Panc1 (cell line): ENCODE measurements around the gene SLC5A11. TPM values are rescaled to one million over a fixed set of nuclear protein-coding genes. Genes with fewer than 3 reads are reported as not detected.

ENCODE experiments used
- ATAC-seq: fragments of 200-7000 bp; cut with Tn5 transposase; 2 replicates; pipeline ENCODE4 v1.9.1; 2020; ENCODE audit warnings: mild to moderate bottlenecking, moderate library complexity
- BruUV-seq: library from RNA; stranded (reverse); fragments of 400-500 nt; replicated peaks from 2 replicates; lab custom pipeline; 2021; lab: Mats Ljungman, UMichigan
- CTCF ChIA-PET: fragments of 300-600 bp; sonication (Branson Sonifier 250); formaldehyde crosslinking; loops from one replicate; lab custom pipeline; 2022; ENCODE audit warnings: antibody characterized with exemption; lab: Charles Lee
- POLR2A ChIA-PET: fragments of 300-600 bp; sonication (Branson Sonifier 250); formaldehyde crosslinking; loops from one replicate; lab custom pipeline; 2022; ENCODE audit warnings: antibody characterized with exemption; lab: Charles Lee
- DNase-seq: peaks from one replicate; pipeline ENCODE4 v3.0.0-alpha.2; 2010; ENCODE audit warnings: low read depth, low spot score
- H3K27ac ChIP-seq: 2 replicates; pipeline ENCODE4 v1.5.1; 2011; ENCODE audit warnings: mild to moderate bottlenecking, low read length, inconsistent platforms
- H3K27me3 ChIP-seq: fragments of 200-500 bp; sonication (Bioruptor generic); 2 replicates; pipeline ENCODE4 v1.6.0; 2014; ENCODE audit warnings: low read length, inconsistent platforms; ENCODE audit not compliant: control insufficient read depth, insufficient read depth
- H3K36me3 ChIP-seq: fragments of 200-500 bp; sonication (Bioruptor generic); 2 replicates; pipeline ENCODE4 v1.5.1; 2014; ENCODE audit warnings: inconsistent platforms, mild to moderate bottlenecking, low read length, moderate library complexity; ENCODE audit not compliant: control insufficient read depth, insufficient read depth
- H3K4me1 ChIP-seq: 2 replicates; pipeline ENCODE4 v1.5.1; 2011; ENCODE audit warnings: inconsistent platforms, mild to moderate bottlenecking, low read length, moderate library complexity; ENCODE audit not compliant: control insufficient read depth, insufficient read depth
- H3K4me3 ChIP-seq, 2 experiments: 2 replicates each; pipeline ENCODE4 v1.5.1; 2011 to 2012; ENCODE audit warnings: low read depth in 2 of 2, low read length in 2 of 2, mild to moderate bottlenecking in 2 of 2, inconsistent platforms in 1 of 2, moderate library complexity in 1 of 2
- H3K9me3 ChIP-seq: fragments of 200-500 bp; sonication (Bioruptor generic); 2 replicates; pipeline ENCODE4 v1.5.1; 2014; ENCODE audit warnings: low read depth, mild to moderate bottlenecking, inconsistent platforms, low read length, moderate library complexity; ENCODE audit not compliant: control insufficient read depth, insufficient read depth
- POLR2AphosphoS5 ChIP-seq: IDR thresholded peaks from 2 replicates; pipeline ENCODE4 v1.6.1; 2012; ENCODE audit warnings: mild to moderate bottlenecking, low read depth, low read length, moderate library complexity
- SIN3A ChIP-seq: IDR thresholded peaks from 2 replicates; pipeline ENCODE4 v1.6.1; 2012; ENCODE audit warnings: low read depth, mild to moderate bottlenecking, low read length, moderate library complexity, borderline replicate concordance; ENCODE audit not compliant: insufficient read depth
- TCF7L2 ChIP-seq: IDR thresholded peaks from 2 replicates; pipeline ENCODE4 v1.6.1; 2011; ENCODE audit warnings: mild to moderate bottlenecking, low read depth, low read length, inconsistent platforms
- in situ Hi-C: cut with HindIII; loops from 2 replicates; pipeline ENCODE4 v1.10.0; 2016; ENCODE audit warnings: low sequenced_read_pairs, low pct_unique_long_range_greater_than_20kb
- intact Hi-C: fragments of 100-400 bp; cut with micrococcal nuclease; formaldehyde crosslinking; loops from one replicate; pipeline ENCODE4 v1.10.0; 2022; ENCODE audit not compliant: unreplicated experiment
- total RNA-seq: library from RNA; stranded (reverse); gene quantifications from one replicate; pipeline ENCODE4 v1.2.1, GENCODE V29; 2021; ENCODE audit not compliant: unreplicated experiment
- TF ChIP-seq, protein P1 (sequence below): fragments of 450-650 bp; IDR thresholded peaks from 2 replicates; pipeline ENCODE4 v1.5.1; 2017; ENCODE audit warnings: mild to moderate bottlenecking
- TF ChIP-seq, protein P2 (sequence below), 2 experiments: IDR thresholded peaks; 2 replicates each; pipeline ENCODE4 v1.6.1; 2011 to 2012; ENCODE audit warnings: low read depth in 2 of 2, control low read depth in 1 of 2, low read length in 1 of 2, mild to moderate bottlenecking in 1 of 2, moderate library complexity in 1 of 2; ENCODE audit not compliant: insufficient read depth in 1 of 2

Gene SLC5A11
- total RNA-seq, 1 experiment from 2014 or later: 0.13 TPM

- intact Hi-C loops (no loop called here), in situ Hi-C loops (loop anchor here (25.0 kb wide), 1 partner anchor 96 kb away; no protein-coding TSS in a partner anchor)
- H3K4me3 ChIP-seq: no peak overlapping the region
- H3K36me3 ChIP-seq: no peaks in the 10 kb centered on the region
- H3K4me1 ChIP-seq: no peaks in the 10 kb centered on the region
- no peak overlapping the region for H3K27ac ChIP-seq
- no peaks in the 10 kb centered on the region for H3K9me3 ChIP-seq
- no peak for DNase-seq
- TF ChIP-seq, protein P1, sequence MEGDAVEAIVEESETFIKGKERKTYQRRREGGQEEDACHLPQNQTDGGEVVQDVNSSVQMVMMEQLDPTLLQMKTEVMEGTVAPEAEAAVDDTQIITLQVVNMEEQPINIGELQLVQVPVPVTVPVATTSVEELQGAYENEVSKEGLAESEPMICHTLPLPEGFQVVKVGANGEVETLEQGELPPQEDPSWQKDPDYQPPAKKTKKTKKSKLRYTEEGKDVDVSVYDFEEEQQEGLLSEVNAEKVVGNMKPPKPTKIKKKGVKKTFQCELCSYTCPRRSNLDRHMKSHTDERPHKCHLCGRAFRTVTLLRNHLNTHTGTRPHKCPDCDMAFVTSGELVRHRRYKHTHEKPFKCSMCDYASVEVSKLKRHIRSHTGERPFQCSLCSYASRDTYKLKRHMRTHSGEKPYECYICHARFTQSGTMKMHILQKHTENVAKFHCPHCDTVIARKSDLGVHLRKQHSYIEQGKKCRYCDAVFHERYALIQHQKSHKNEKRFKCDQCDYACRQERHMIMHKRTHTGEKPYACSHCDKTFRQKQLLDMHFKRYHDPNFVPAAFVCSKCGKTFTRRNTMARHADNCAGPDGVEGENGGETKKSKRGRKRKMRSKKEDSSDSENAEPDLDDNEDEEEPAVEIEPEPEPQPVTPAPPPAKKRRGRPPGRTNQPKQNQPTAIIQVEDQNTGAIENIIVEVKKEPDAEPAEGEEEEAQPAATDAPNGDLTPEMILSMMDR: no peak
- TF ChIP-seq TCF7L2: no peak
- TF ChIP-seq, protein P2, sequence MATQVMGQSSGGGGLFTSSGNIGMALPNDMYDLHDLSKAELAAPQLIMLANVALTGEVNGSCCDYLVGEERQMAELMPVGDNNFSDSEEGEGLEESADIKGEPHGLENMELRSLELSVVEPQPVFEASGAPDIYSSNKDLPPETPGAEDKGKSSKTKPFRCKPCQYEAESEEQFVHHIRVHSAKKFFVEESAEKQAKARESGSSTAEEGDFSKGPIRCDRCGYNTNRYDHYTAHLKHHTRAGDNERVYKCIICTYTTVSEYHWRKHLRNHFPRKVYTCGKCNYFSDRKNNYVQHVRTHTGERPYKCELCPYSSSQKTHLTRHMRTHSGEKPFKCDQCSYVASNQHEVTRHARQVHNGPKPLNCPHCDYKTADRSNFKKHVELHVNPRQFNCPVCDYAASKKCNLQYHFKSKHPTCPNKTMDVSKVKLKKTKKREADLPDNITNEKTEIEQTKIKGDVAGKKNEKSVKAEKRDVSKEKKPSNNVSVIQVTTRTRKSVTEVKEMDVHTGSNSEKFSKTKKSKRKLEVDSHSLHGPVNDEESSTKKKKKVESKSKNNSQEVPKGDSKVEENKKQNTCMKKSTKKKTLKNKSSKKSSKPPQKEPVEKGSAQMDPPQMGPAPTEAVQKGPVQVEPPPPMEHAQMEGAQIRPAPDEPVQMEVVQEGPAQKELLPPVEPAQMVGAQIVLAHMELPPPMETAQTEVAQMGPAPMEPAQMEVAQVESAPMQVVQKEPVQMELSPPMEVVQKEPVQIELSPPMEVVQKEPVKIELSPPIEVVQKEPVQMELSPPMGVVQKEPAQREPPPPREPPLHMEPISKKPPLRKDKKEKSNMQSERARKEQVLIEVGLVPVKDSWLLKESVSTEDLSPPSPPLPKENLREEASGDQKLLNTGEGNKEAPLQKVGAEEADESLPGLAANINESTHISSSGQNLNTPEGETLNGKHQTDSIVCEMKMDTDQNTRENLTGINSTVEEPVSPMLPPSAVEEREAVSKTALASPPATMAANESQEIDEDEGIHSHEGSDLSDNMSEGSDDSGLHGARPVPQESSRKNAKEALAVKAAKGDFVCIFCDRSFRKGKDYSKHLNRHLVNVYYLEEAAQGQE (IDR thresholded peaks at IDR 0.05; ENCODE audit: insufficient read depth in 1 of 2, low read depth in 2 of 2, low read length in 1 of 2): no peak
- TF ChIP-seq POLR2AphosphoS5: no peak
- no peak for TF ChIP-seq SIN3A
- ATAC-seq: no peak
- no TSS peak for BruUV-seq
- ChIA-PET POLR2A (no interaction called here), CTCF (interaction anchor here (0.6 kb wide), 1 partner anchor 358 kb away, joined by 8 read pairs; no protein-coding TSS in a partner anchor)
- no peaks in the 10 kb centered on the region for H3K27me3 ChIP-seq
Observed at GRCh38 chr16:24908716-24909115, 63.0 kb downstream of the SLC5A11 start.

- BruUV-seq: no TSS peak
- in situ Hi-C loops: loop anchor here (25.0 kb wide), 1 partner anchor 98 kb away; no protein-coding TSS in a partner anchor
- ChIA-PET POLR2A (interaction anchor here (0.7 kb wide), 1 partner anchor 16 kb away, joined by 24 read pairs; no protein-coding TSS in a partner anchor), CTCF (no interaction called here)
- ATAC-seq (no peak), DNase-seq (no peak)
- TF ChIP-seq, protein P2 (IDR thresholded peaks at IDR 0.05; ENCODE audit: insufficient read depth in 1 of 2, low read depth in 2 of 2, low read length in 1 of 2): no peak
- TF ChIP-seq, protein P1: no peak
- TF ChIP-seq SIN3A (no peak), POLR2AphosphoS5 (no peak), TCF7L2 (no peak)
- no peaks in the 10 kb centered on the region for H3K27me3 ChIP-seq
- no peaks in the 10 kb centered on the region for H3K4me1 ChIP-seq
- no peak overlapping the region for H3K4me3 ChIP-seq
- intact Hi-C loops: no loop called here
- no peaks in the 10 kb centered on the region for H3K9me3 ChIP-seq
- no peaks in the 10 kb centered on the region for H3K36me3 ChIP-seq
- no peak overlapping the region for H3K27ac ChIP-seq
Observed at GRCh38 chr16:24909856-24910255, 64.1 kb downstream of the SLC5A11 start.
